Breast epithelium (tissue), 4 donors: ENCODE data around the gene BCORL1. TPM values are rescaled to one million over a fixed set of nuclear protein-coding genes. Genes with fewer than 3 reads are reported as not detected.
A peak's percentile ranks its signal among the peaks of the same experiment; 100 is the strongest.

Experiments used
- DNase-seq, 2 donors: peaks; one replicate each; pipeline ENCODE4 v3.0.0-alpha.2; 2019; ENCODE audit warnings: low spot score in 2 of 2
- H3K27ac ChIP-seq, 2 donors: fragments of 200-600 bp; sonication (generic) in 1 of 2; one replicate each; pipeline ENCODE4 v1.5.1; 2016 to 2019; ENCODE audit warnings: mild to moderate bottlenecking in 1 of 2
- H3K27me3 ChIP-seq, 2 donors: fragments of 200-600 bp; sonication (generic) in 1 of 2; one replicate each; pipeline versions ENCODE4 v1.5.1 to v1.6.0; 2017 to 2019; ENCODE audit warnings: control low read depth in 1 of 2, mild to moderate bottlenecking in 1 of 2
- H3K36me3 ChIP-seq: fragments of 200-600 bp; one replicate; pipeline ENCODE4 v1.5.1; 2019
- H3K4me1 ChIP-seq, 2 donors: fragments of 200-600 bp; sonication (generic); one replicate each; pipeline ENCODE4 v1.5.1; 2016 to 2019; ENCODE audit warnings: control low read depth in 1 of 2
- H3K4me3 ChIP-seq, 3 donors: fragments of 200-600 bp; sonication (generic); 1 replicate in 2 of 3; 2 replicates in 1 of 3; pipeline ENCODE4 v1.5.1; 2016 to 2019; ENCODE audit warnings: mild to moderate bottlenecking in 3 of 3, moderate library complexity in 2 of 3
- H3K9me3 ChIP-seq, 2 donors: fragments of 200-600 bp; sonication (generic) in 1 of 2; one replicate each; pipeline ENCODE4 v1.5.1; 2016 to 2019; ENCODE audit warnings: control low read depth in 1 of 2
- POLR2A ChIP-seq: fragments of 450-650 bp; IDR thresholded peaks from one replicate; pipeline ENCODE4 v1.6.1; 2016; ENCODE audit warnings: antibody characterized with exemption, mild to moderate bottlenecking, moderate library complexity
- POLR2AphosphoS5 ChIP-seq, 3 donors: sonication (generic); formaldehyde crosslinking; IDR thresholded peaks; one replicate each; pipeline ENCODE4 v1.6.1; 2017; ENCODE audit warnings: antibody characterized with exemption in 3 of 3
- intact Hi-C: fragments of 100-400 bp; cut with DNase I; formaldehyde crosslinking; loops from one replicate; pipeline ENCODE4 v1.15.1; 2023; ENCODE audit warnings: low total_unique reads
- total RNA-seq, 3 donors: library from RNA; depleted of rRNA; stranded (reverse); fragments of >200 nt; gene quantifications; one replicate each; pipeline ENCODE4 v1.1.0, GENCODE V29; 2016
- TF ChIP-seq, protein P1 (sequence below), 3 donors: fragments of 450-650 bp; IDR thresholded peaks; one replicate each; pipeline ENCODE4 v1.5.1; 2016 to 2017; ENCODE audit warnings: antibody characterized with exemption in 3 of 3, mild to moderate bottlenecking in 3 of 3, moderate library complexity in 3 of 3

The BCORL1 gene
- total RNA-seq, 3 donors from 2014 or later = 4.5 to 5.0 (median 4.9) TPM

DNA sequence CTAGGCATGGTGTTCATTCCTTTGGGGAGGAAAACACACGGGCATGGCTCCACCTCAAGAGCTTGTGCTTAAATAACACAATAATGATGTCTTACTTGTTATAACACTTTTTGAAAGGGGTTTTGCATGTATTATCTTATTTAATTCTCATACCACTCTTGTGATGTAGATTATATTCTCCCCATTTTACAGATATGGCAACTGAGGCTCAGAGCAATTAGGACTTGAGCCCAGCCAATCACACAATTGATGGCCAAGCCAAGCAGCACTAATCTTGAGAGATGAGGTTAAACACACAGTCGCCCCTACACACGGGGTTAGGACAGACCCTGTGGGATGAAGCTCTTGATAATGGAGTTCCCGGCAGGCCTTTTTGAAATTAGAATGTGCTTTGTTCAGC lies 45.1 kb downstream of the BCORL1 start:
- DNase-seq = no peak
- Histone ChIP-seq H3K9me3 (no peaks in the 10 kb centered on the region), H3K27ac (no peak overlapping the region), H3K36me3 (no peaks in the 10 kb centered on the region), H3K4me1 (no peaks in the 10 kb centered on the region), H3K4me3 (no peak overlapping the region), H3K27me3 (peaks cover 0 to 13% of the 10 kb centered on the region in 2 donors)
- no peak for TF ChIP-seq POLR2AphosphoS5 (IDR thresholded peaks at IDR 0.05)
- no peak for TF ChIP-seq POLR2A
- TF ChIP-seq, protein P1, sequence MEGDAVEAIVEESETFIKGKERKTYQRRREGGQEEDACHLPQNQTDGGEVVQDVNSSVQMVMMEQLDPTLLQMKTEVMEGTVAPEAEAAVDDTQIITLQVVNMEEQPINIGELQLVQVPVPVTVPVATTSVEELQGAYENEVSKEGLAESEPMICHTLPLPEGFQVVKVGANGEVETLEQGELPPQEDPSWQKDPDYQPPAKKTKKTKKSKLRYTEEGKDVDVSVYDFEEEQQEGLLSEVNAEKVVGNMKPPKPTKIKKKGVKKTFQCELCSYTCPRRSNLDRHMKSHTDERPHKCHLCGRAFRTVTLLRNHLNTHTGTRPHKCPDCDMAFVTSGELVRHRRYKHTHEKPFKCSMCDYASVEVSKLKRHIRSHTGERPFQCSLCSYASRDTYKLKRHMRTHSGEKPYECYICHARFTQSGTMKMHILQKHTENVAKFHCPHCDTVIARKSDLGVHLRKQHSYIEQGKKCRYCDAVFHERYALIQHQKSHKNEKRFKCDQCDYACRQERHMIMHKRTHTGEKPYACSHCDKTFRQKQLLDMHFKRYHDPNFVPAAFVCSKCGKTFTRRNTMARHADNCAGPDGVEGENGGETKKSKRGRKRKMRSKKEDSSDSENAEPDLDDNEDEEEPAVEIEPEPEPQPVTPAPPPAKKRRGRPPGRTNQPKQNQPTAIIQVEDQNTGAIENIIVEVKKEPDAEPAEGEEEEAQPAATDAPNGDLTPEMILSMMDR (IDR thresholded peaks at IDR 0.05) = no peak
- intact Hi-C loops = no loop called here

DNA sequence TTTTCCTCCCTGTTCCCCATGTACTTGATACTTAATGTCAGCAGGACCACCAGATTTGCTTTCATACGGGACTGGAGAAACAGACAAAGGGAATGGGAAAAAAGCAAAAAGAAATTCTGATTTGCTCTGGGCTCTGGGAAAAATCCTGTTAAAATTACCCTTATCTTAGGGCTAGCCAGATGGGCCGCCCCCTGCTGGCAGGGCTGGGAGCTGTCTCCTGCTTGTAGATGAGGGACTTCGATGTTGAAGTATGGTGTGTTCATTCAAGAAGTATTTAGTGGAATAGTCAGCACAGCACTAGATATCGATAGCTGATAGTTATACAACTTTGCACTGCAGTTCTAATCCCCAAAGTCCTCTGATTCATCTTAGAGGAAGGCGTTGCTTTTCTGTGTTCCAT lies 45.8 kb downstream of the BCORL1 start:
- intact Hi-C loops = no loop called here
- no peak for DNase-seq
- Histone ChIP-seq H3K36me3 (no peaks in the 10 kb centered on the region), H3K9me3 (no peaks in the 10 kb centered on the region), H3K27me3 (peaks cover 0 to 15% of the 10 kb centered on the region in 2 donors), H3K27ac (no peak overlapping the region), H3K4me3 (no peak overlapping the region), H3K4me1 (no peaks in the 10 kb centered on the region)
- TF ChIP-seq, protein P1 (IDR thresholded peaks at IDR 0.05) = peak in 2 of 3 donors; percentile 41 to 57
- no peak for TF ChIP-seq POLR2A
- TF ChIP-seq POLR2AphosphoS5 (IDR thresholded peaks at IDR 0.05) = no peak

DNA sequence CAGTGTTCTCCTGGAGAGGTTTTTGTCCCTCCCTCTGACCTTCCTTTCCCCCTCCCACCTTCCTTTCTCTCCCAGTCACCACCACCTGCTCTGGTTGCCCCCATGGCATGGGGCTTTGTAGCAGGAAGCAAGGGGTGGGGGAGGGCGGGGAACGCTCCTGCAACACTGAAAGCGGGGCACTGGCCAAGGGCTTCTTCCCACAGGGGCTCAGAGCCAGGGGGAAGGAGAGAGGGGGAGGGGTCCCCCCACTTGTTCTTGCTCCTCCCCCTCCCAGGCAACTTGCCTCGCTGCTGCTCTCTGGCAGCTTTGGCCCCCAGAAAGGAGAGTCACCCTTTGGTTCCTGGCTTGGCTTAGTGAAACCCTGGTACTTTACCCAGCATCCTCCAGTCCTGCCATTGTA lies 48.4 kb downstream of the BCORL1 start:
- Histone ChIP-seq H3K27me3 (peaks cover 0 to 23% of the 10 kb centered on the region in 2 donors), H3K27ac (no peak overlapping the region), H3K9me3 (no peaks in the 10 kb centered on the region), H3K36me3 (no peaks in the 10 kb centered on the region), H3K4me1 (no peaks in the 10 kb centered on the region), H3K4me3 (no peak overlapping the region)
- no peak for DNase-seq
- intact Hi-C loops = no loop called here
- TF ChIP-seq, protein P1 (IDR thresholded peaks at IDR 0.05) = no peak
- TF ChIP-seq POLR2A (no peak), POLR2AphosphoS5 (IDR thresholded peaks at IDR 0.05) (no peak)

DNA sequence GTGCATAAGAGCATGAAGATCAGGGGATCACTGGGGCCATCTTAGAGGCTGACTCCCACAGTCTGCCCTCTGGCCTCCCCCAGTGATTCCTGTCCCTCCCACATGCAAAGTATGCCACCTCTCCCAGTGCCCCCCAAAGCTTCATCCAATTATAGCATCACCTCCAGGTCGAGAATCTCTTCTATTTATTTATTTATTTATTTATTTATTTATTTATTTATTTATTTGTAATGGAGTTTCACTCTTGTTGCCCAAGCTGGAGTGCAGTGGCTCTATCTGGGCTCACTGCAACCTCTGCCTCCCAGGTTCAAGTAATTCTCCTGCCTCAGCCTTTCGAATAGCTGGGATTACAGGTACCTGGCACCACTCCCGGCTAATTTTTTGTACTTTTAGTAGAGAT lies 50.1 kb downstream of the BCORL1 start:
- no peaks in the 10 kb centered on the region for H3K4me1 ChIP-seq
- DNase-seq = no peak
- TF ChIP-seq POLR2AphosphoS5 (IDR thresholded peaks at IDR 0.05) (no peak), POLR2A (no peak)
- TF ChIP-seq, protein P1 (IDR thresholded peaks at IDR 0.05) = no peak
- intact Hi-C loops = no loop called here
- peaks cover 0 to 23% of the 10 kb centered on the region in 2 donors for H3K27me3 ChIP-seq
- H3K9me3 ChIP-seq = no peaks in the 10 kb centered on the region
- no peak overlapping the region for H3K27ac ChIP-seq
- H3K36me3 ChIP-seq = no peaks in the 10 kb centered on the region
- no peak overlapping the region for H3K4me3 ChIP-seq

DNA sequence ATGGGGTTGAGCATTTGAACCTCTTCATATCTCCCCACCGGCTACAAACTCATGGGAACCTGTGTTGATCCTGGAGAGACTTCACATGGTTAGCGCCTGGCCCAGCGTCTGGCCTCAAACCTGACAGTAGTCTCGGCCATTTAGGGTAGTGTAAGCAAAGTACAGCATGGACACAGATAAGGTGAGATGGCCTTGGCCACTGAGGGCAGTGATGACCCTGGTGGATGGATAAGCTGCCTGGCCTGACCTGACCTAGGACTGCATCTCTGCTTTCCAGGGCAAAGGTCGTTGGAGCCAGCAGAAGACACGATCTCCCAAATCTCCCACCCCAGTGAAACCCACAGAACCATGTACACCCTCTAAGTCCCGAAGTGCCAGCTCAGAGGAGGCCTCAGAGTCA lies 51.7 kb downstream of the BCORL1 start:
- TF ChIP-seq POLR2AphosphoS5 (IDR thresholded peaks at IDR 0.05) (no peak), POLR2A (no peak)
- TF ChIP-seq, protein P1 (IDR thresholded peaks at IDR 0.05) = no peak
- Histone ChIP-seq H3K27me3 (peaks cover 0 to 20% of the 10 kb centered on the region in 2 donors), H3K9me3 (no peaks in the 10 kb centered on the region), H3K27ac (no peak overlapping the region), H3K4me3 (no peak overlapping the region), H3K36me3 (no peaks in the 10 kb centered on the region), H3K4me1 (no peaks in the 10 kb centered on the region)
- intact Hi-C loops = no loop called here
- no peak for DNase-seq
